ENCODE results near the gene NBPF1.
"Not testable (repeated sequence)": the region's sequence is repeated elsewhere in the genome, so short reads cannot be mapped to it uniquely, and the experiment has no call there.

GRCh38 chr1:16610553-16610952 lies 2.8 kb downstream of the NBPF1 start:
- TF ChIP-seq CTCF, POLR2A (IDR thresholded peaks at IDR 0.05): not testable (repeated sequence)
